GDM1 (cell line): Measurements from ENCODE around the gene PDE1A.

ENCODE experiments used
- DNase-seq: peaks from one replicate; lab custom pipeline; 2025; lab: John Stamatoyannopoulos, UW

Gene PDE1A

GRCh38 chr2:182426918-182427240 is at the start of gene PDE1A:
PDE1A (minus strand) TSS chr2:182427036.
- no peak for DNase-seq

GRCh38 chr2:182473635-182474034 is 46.8 kb upstream of the PDE1A start:
- DNase-seq, result no peak

GRCh38 chr2:182463760-182464159 is 36.9 kb upstream of the PDE1A start:
- no peak for DNase-seq

GRCh38 chr2:182456784-182457183 is 29.9 kb upstream of the PDE1A start:
- DNase-seq, result no peak

GRCh38 chr2:182452456-182452990 is 25.7 kb upstream of the PDE1A start:
- DNase-seq, result no peak

- no peak for DNase-seq
Observed at GRCh38 chr2:182448371-182448770, 21.5 kb upstream of the PDE1A start.

- no peak for DNase-seq
Observed at GRCh38 chr2:182447863-182448262, 21.0 kb upstream of the PDE1A start.

GRCh38 chr2:182447163-182447562 is 20.3 kb upstream of the PDE1A start:
- DNase-seq, result no peak

- no peak for DNase-seq
Observed at GRCh38 chr2:182446087-182446486, 19.3 kb upstream of the PDE1A start.

- no peak for DNase-seq
Observed at GRCh38 chr2:182445391-182445965, 18.6 kb upstream of the PDE1A start.

GRCh38 chr2:182444806-182445205 is 18.0 kb upstream of the PDE1A start:
- no peak for DNase-seq

- no peak for DNase-seq
Observed at GRCh38 chr2:182444170-182444569, 17.3 kb upstream of the PDE1A start.

GRCh38 chr2:182436252-182436651 is 9.4 kb upstream of the PDE1A start:
- DNase-seq, result no peak

- no peak for DNase-seq
Observed at GRCh38 chr2:182435754-182436153, 8.9 kb upstream of the PDE1A start.

GRCh38 chr2:182432051-182432450 is 5.2 kb upstream of the PDE1A start:
- DNase-seq, result no peak

GRCh38 chr2:182428476-182428875 is 1.6 kb upstream of the PDE1A start:
- DNase-seq, result no peak

GRCh38 chr2:182426082-182426917 is 536 bp downstream of the PDE1A start:
- DNase-seq, result no peak

GRCh38 chr2:182422864-182423263 is 4.0 kb downstream of the PDE1A start:
- DNase-seq, result no peak

GRCh38 chr2:182420669-182421068 is 6.2 kb downstream of the PDE1A start:
- DNase-seq, result no peak

GRCh38 chr2:182416861-182417260 is 10.0 kb downstream of the PDE1A start:
- DNase-seq, result no peak

GRCh38 chr2:182416191-182416590 is 10.6 kb downstream of the PDE1A start:
- DNase-seq, result no peak

- no peak for DNase-seq
Observed at GRCh38 chr2:182415771-182416170, 11.1 kb downstream of the PDE1A start.

GRCh38 chr2:182412858-182413257 is 14.0 kb downstream of the PDE1A start:
- no peak for DNase-seq

- DNase-seq, result no peak
Observed at GRCh38 chr2:182410120-182410519, 16.7 kb downstream of the PDE1A start.
